Prostate gland (tissue), 2 donors: ENCODE measurements around the gene THBS1. TPM values are rescaled to one million over a fixed set of nuclear protein-coding genes. Genes with fewer than 3 reads are reported as not detected.

Experiments
- DNase-seq: peaks from one replicate; pipeline ENCODE4 v3.0.0-alpha.2; 2019; ENCODE audit warnings: low spot score
- H3K27ac ChIP-seq, 2 donors: fragments of 200-600 bp; sonication (generic); 2 replicates each; pipeline ENCODE4 v1.5.1; 2017 to 2019
- H3K27me3 ChIP-seq: fragments of 200-600 bp; sonication (generic); replicated peaks from 2 replicates; pipeline ENCODE4 v1.5.1; 2019; ENCODE audit not compliant: insufficient read depth
- H3K36me3 ChIP-seq, 2 donors: fragments of 200-600 bp; sonication (generic); 1 replicate in 1 of 2; 2 replicates in 1 of 2; pipeline versions ENCODE4 v1.5.1 to v1.8.1; 2017 to 2019
- H3K4me1 ChIP-seq: fragments of 200-600 bp; sonication (generic); replicated peaks from 2 replicates; pipeline ENCODE4 v1.5.1; 2019
- H3K4me3 ChIP-seq, 2 donors: fragments of 200-600 bp; sonication (generic); 2 replicates each; pipeline ENCODE4 v1.5.1; 2017 to 2019
- H3K9me3 ChIP-seq: fragments of 200-600 bp; sonication (generic); 2 replicates; pipeline ENCODE4 v1.5.1; 2017
- POLR2A ChIP-seq: fragments of 450-650 bp; IDR thresholded peaks from one replicate; pipeline ENCODE4 v1.6.1; 2016; ENCODE audit warnings: antibody characterized with exemption, mild to moderate bottlenecking
- POLR2AphosphoS5 ChIP-seq: sonication (generic); formaldehyde crosslinking; IDR thresholded peaks from one replicate; pipeline ENCODE4 v1.6.1; 2017; ENCODE audit warnings: antibody characterized with exemption
- WGBS: methylation state at CpG from one replicate; pipeline ENCODE4 v1.1.5; 2018; 5-methylcytosine and 5-hydroxymethylcytosine counted together
- intact Hi-C: fragments of 100-400 bp; cut with DNase I; formaldehyde crosslinking; loops from one replicate; pipeline ENCODE4 v1.14.2; 2022
- total RNA-seq, 2 donors: library from RNA; depleted of rRNA; stranded (reverse); fragments of >200 nt; gene quantifications; one replicate each; pipeline ENCODE4 v1.1.0, GENCODE V29; 2016
- TF ChIP-seq, protein P1 (sequence below), 4 experiments: fragments of 200-600 bp in 2 of 4; fragments of 450-650 bp in 2 of 4; sonication (generic) in 2 of 4; IDR thresholded peaks; 1 replicate in 3 of 4; 2 replicates in 1 of 4; pipeline ENCODE4 v1.5.1; 2016 to 2019; ENCODE audit warnings: antibody characterized with exemption in 4 of 4, mild to moderate bottlenecking in 2 of 4, moderate library complexity in 2 of 4

THBS1 gene
- total RNA-seq, 2 donors from 2014 or later, result 50.1 to 95.7 TPM

DNA sequence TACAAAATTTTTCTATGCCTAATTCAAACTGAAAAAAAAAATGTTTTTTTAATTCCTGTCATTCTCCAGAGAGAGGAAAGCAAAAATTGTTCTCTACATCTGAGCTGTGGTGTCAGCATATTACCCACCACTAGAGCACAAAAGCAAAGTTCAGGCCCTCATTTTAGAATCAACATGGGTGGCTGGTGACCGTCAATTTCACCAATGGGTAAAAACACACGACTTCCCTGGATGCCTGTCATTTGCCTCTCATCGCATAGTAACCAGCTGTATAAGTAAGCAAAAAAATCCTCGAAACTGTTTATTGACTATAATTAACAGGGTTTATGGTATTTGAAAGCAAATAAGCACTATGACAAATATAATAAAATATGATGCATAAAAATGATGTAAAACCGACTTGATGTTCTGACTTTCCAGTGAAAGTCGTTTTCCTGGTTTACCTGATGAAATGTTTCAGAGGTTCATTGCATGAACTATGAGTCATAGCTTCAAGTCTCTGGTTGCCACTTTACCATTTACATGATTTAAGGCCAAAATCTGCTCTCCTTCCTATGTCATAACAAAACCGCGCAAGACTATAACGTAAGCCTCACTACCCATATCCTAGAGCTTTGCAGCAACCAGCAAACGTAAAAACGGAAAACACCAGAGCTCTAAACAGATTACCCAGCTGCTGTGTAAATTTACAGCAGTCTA, 60.5 kb downstream of the THBS1 start:
- H3K27me3 ChIP-seq, result no peaks in the 10 kb centered on the region
- no peaks in the 10 kb centered on the region for H3K4me1 ChIP-seq
- DNase-seq, result no peak
- H3K4me3 ChIP-seq, result no peak overlapping the region
- intact Hi-C loops, result no loop called here
- no peak overlapping the region for H3K27ac ChIP-seq
- H3K36me3 ChIP-seq, result no peaks in the 10 kb centered on the region
- TF ChIP-seq POLR2A, result no peak
- TF ChIP-seq, protein P1, sequence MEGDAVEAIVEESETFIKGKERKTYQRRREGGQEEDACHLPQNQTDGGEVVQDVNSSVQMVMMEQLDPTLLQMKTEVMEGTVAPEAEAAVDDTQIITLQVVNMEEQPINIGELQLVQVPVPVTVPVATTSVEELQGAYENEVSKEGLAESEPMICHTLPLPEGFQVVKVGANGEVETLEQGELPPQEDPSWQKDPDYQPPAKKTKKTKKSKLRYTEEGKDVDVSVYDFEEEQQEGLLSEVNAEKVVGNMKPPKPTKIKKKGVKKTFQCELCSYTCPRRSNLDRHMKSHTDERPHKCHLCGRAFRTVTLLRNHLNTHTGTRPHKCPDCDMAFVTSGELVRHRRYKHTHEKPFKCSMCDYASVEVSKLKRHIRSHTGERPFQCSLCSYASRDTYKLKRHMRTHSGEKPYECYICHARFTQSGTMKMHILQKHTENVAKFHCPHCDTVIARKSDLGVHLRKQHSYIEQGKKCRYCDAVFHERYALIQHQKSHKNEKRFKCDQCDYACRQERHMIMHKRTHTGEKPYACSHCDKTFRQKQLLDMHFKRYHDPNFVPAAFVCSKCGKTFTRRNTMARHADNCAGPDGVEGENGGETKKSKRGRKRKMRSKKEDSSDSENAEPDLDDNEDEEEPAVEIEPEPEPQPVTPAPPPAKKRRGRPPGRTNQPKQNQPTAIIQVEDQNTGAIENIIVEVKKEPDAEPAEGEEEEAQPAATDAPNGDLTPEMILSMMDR (IDR thresholded peaks at IDR 0.05), result peak in 1 of 4 experiments; percentile 18
- no peaks in the 10 kb centered on the region for H3K9me3 ChIP-seq
- 74% methylated on average over 11 of the region's 11 CpGs for WGBS

DNA sequence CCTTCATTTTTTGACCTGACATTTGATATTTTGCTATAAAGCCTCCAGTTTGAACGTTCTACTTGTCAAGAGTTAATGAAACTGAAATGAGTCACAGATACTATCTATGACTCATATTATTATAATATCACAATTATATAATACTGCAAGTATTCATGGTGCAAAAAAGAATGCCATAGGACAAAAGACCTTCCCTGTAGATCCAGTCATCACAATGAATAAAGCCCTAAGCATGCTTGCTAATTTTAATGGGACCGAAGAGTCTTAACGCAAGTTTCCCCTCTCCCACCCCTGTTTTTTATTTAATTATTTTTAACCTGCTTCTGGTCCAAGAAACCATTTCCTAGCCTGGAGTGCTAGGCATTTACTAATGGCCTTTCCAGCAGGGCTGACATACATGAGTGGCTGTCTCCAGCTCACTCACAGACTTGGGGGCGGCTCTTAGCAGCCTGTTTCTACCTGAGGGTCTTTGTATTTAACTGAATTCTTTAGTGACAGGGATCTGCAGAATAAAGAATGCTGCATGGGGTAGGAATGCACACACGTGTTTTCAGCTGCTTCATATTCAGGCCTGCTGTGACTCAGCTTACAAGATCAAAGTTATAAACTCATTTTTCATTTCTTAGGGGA, 61.2 kb downstream of the THBS1 start:
- Histone ChIP-seq H3K4me1 (no peaks in the 10 kb centered on the region), H3K27me3 (no peaks in the 10 kb centered on the region), H3K27ac (no peak overlapping the region), H3K36me3 (no peaks in the 10 kb centered on the region), H3K9me3 (no peaks in the 10 kb centered on the region), H3K4me3 (no peak overlapping the region)
- DNase-seq, result no peak
- TF ChIP-seq POLR2AphosphoS5 (no peak), POLR2A (no peak)
- TF ChIP-seq, protein P1 (IDR thresholded peaks at IDR 0.05), result no peak
- 37% methylated on average over 5 of the region's 5 CpGs for WGBS
- intact Hi-C loops, result no loop called here

DNA sequence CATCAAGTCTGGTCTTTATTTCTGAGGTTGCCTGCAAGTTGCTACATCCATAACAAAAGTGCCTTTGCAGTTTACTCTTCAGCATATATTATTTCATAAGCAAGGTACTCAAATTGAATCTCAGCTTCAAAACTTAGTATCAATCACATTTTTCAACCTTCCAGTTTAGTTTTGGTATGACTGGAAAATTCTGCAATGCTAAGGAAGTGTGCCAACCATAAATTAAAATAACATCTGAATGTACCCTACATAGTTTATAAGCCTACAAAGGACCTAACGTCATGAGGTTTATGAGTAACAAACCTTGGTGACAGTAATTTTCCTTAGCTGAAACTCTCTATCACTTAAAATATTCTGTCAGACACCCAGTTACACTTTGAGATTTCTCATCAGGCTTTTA, 62.8 kb downstream of the THBS1 start:
- no peak overlapping the region for H3K4me3 ChIP-seq
- H3K36me3 ChIP-seq, result no peaks in the 10 kb centered on the region
- H3K4me1 ChIP-seq, result no peaks in the 10 kb centered on the region
- intact Hi-C loops, result no loop called here
- WGBS, result 46% methylated on average over 1 of the region's 1 CpG
- TF ChIP-seq, protein P1 (IDR thresholded peaks at IDR 0.05), result no peak
- TF ChIP-seq POLR2AphosphoS5, result peak; percentile 22
- no peak for DNase-seq
- no peaks in the 10 kb centered on the region for H3K27me3 ChIP-seq
- no peak overlapping the region for H3K27ac ChIP-seq
- H3K9me3 ChIP-seq, result no peaks in the 10 kb centered on the region

DNA sequence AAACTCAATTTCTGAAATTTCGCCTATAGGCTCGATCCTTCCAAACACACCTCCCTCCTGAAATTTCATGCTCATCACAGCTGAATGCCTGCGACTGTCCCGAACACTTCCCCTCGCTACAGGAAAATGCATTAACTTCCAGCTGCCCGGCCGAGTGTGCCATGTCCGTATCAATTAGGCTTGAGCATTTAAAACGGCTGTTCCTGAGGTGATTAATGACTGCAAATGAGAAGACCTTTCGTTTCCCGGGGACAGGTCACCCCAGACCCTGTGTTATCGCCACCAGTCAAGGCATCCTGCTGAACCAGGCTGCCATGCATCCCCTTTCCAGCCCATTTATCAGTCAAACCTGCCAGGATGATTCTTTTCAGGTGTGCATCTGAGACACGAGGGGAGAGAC, 63.3 kb downstream of the THBS1 start:
- DNase-seq, result no peak
- no peak overlapping the region for H3K4me3 ChIP-seq
- TF ChIP-seq, protein P1 (IDR thresholded peaks at IDR 0.05), result no peak
- no peak for TF ChIP-seq POLR2AphosphoS5
- TF ChIP-seq POLR2A, result no peak
- intact Hi-C loops, result no loop called here
- no peaks in the 10 kb centered on the region for H3K9me3 ChIP-seq
- H3K36me3 ChIP-seq, result no peaks in the 10 kb centered on the region
- no peaks in the 10 kb centered on the region for H3K27me3 ChIP-seq
- H3K27ac ChIP-seq, result no peak overlapping the region
- WGBS, result 81% methylated on average over 13 of the region's 13 CpGs
- H3K4me1 ChIP-seq, result no peaks in the 10 kb centered on the region
